MM.1S (cell line): Measurements from ENCODE around the gene MEP1B.
"Not testable (repeated sequence)": the region's sequence is repeated elsewhere in the genome, so short reads cannot be mapped to it uniquely, and the experiment has no call there.

Experiments
- DNase-seq: peaks from one replicate; pipeline ENCODE4 v3.0.0-alpha.2; 2015
- H2AFZ ChIP-seq: fragments of 300-600 bp; sonication (generic); 2 replicates; pipeline ENCODE4 v1.6.0; 2016; ENCODE audit warnings: antibody characterized with exemption, low read length
- H3F3A ChIP-seq: fragments of 300-600 bp; sonication (generic); 2 replicates; pipeline ENCODE4 v1.6.1; 2016; ENCODE audit warnings: mild to moderate bottlenecking, antibody characterized with exemption, low read length, moderate library complexity, mixed read lengths; ENCODE audit not compliant: insufficient read depth
- H3K27ac ChIP-seq: fragments of 300-600 bp; sonication (generic); 2 replicates; pipeline ENCODE4 v1.5.1; 2016; ENCODE audit warnings: mild to moderate bottlenecking, low read length
- H3K27me3 ChIP-seq: fragments of 300-600 bp; sonication (generic); replicated peaks from 2 replicates; pipeline ENCODE4 v1.6.0; 2016; ENCODE audit warnings: low read length; ENCODE audit not compliant: insufficient read depth
- H3K36me3 ChIP-seq: fragments of 300-600 bp; sonication (generic); replicated peaks from 2 replicates; pipeline ENCODE4 v1.6.1; 2016; ENCODE audit warnings: mild to moderate bottlenecking, low read length, mixed read lengths; ENCODE audit not compliant: insufficient read depth
- H3K4me1 ChIP-seq: fragments of 300-600 bp; sonication (generic); 2 replicates; pipeline ENCODE4 v1.6.1; 2016; ENCODE audit warnings: low read length, mixed read lengths
- H3K4me2 ChIP-seq: fragments of 300-600 bp; sonication (generic); 2 replicates; pipeline ENCODE4 v1.6.0; 2016; ENCODE audit warnings: low read depth, low read length
- H3K4me3 ChIP-seq: fragments of 300-600 bp; sonication (generic); 2 replicates; pipeline ENCODE4 v1.5.1; 2016; ENCODE audit warnings: low read length, mixed read lengths
- H3K79me2 ChIP-seq: fragments of 300-600 bp; sonication (generic); 2 replicates; pipeline ENCODE4 v1.6.1; 2016; ENCODE audit warnings: mixed run types, low read length, mixed read lengths
- H3K9ac ChIP-seq: fragments of 300-600 bp; sonication (generic); 2 replicates; pipeline ENCODE4 v1.6.1; 2016; ENCODE audit warnings: low read length, mixed read lengths
- H3K9me2 ChIP-seq: fragments of 300-600 bp; sonication (generic); replicated peaks from 2 replicates; pipeline ENCODE4 v1.6.1; 2016; ENCODE audit warnings: mild to moderate bottlenecking, low read length, mixed read lengths; ENCODE audit not compliant: insufficient read depth
- H3K9me3 ChIP-seq: fragments of 300-600 bp; sonication (generic); replicated peaks from 2 replicates; pipeline ENCODE4 v1.6.1; 2016; ENCODE audit warnings: mild to moderate bottlenecking, low read length, mixed read lengths; ENCODE audit not compliant: insufficient read depth
- H4K20me1 ChIP-seq: fragments of 300-600 bp; sonication (generic); 2 replicates; pipeline ENCODE4 v1.6.1; 2016; ENCODE audit warnings: mild to moderate bottlenecking, low read length, moderate library complexity, mixed read lengths; ENCODE audit not compliant: insufficient read depth
- EZH2 ChIP-seq: fragments of 300-600 bp; sonication (generic); optimal IDR thresholded peaks from 2 replicates; pipeline ENCODE3; 2017; ENCODE audit warnings: low read depth, mild to moderate bottlenecking, antibody characterized with exemption, low read length, mixed read lengths
- EZH2phosphoT487 ChIP-seq: fragments of 300-600 bp; sonication (generic); IDR thresholded peaks from 2 replicates; pipeline ENCODE4 v1.6.1; 2018; ENCODE audit warnings: antibody characterized with exemption, low read length
- TF ChIP-seq, protein P1 (sequence below): fragments of 300-600 bp; sonication (generic); IDR thresholded peaks from 2 replicates; pipeline ENCODE4 v1.5.1; 2016; ENCODE audit warnings: antibody characterized with exemption, low read length, mixed read lengths

MEP1B gene

DNA sequence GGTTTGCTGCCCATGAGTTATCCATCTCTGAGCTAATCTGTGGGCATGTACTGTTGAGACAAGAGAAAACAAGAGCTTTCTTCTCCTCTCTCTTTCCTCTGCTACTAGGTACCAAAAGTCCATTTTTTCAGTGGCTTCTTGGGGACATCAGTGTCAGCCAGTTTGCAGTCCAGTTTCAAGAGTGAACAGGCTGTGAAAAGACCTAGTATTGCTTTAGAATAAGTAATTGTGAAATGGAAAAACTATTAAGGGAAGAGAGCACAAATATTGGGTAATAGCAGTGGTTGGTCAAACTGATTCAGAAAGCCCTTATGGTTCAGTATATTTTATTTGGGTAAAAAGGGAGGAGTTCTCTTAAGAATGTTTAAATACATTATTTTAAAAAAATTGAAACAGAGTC lies 33.0 kb upstream of the MEP1B start:
- H3K27ac ChIP-seq, result no peak overlapping the region
- H3K27me3 ChIP-seq, result no peaks in the 10 kb centered on the region
- TF ChIP-seq EZH2phosphoT487, result no peak
- TF ChIP-seq, protein P1, sequence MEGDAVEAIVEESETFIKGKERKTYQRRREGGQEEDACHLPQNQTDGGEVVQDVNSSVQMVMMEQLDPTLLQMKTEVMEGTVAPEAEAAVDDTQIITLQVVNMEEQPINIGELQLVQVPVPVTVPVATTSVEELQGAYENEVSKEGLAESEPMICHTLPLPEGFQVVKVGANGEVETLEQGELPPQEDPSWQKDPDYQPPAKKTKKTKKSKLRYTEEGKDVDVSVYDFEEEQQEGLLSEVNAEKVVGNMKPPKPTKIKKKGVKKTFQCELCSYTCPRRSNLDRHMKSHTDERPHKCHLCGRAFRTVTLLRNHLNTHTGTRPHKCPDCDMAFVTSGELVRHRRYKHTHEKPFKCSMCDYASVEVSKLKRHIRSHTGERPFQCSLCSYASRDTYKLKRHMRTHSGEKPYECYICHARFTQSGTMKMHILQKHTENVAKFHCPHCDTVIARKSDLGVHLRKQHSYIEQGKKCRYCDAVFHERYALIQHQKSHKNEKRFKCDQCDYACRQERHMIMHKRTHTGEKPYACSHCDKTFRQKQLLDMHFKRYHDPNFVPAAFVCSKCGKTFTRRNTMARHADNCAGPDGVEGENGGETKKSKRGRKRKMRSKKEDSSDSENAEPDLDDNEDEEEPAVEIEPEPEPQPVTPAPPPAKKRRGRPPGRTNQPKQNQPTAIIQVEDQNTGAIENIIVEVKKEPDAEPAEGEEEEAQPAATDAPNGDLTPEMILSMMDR, result no peak
- TF ChIP-seq EZH2, result no peak
- H3K9ac ChIP-seq, result no peak overlapping the region
- H3K4me3 ChIP-seq, result no peak overlapping the region
- no peaks in the 10 kb centered on the region for H3K9me3 ChIP-seq
- H4K20me1 ChIP-seq, result no peaks in the 10 kb centered on the region
- H3K4me1 ChIP-seq, result 0 out of 2 replicates have a peak, but pooled peaks cover 5% of the 10 kb centered on the region
- no peak overlapping the region for H2AFZ ChIP-seq
- no peaks in the 10 kb centered on the region for H3K36me3 ChIP-seq
- DNase-seq, result no peak
- H3K9me2 ChIP-seq, result no peaks in the 10 kb centered on the region
- no peaks in the 10 kb centered on the region for H3F3A ChIP-seq
- H3K79me2 ChIP-seq, result no peaks in the 10 kb centered on the region
- H3K4me2 ChIP-seq, result no peak overlapping the region

GRCh38 chr18:32157580-32157979 lies 32.3 kb upstream of the MEP1B start:
- Histone ChIP-seq H3F3A (no peaks in the 10 kb centered on the region), H3K9ac (no peak overlapping the region), H3K4me3 (no peak overlapping the region), H4K20me1 (no peaks in the 10 kb centered on the region), H3K9me2 (no peaks in the 10 kb centered on the region), H2AFZ (no peak overlapping the region), H3K9me3 (no peaks in the 10 kb centered on the region), H3K79me2 (no peaks in the 10 kb centered on the region), H3K27ac (no peak overlapping the region), H3K36me3 (no peaks in the 10 kb centered on the region), H3K4me2 (peak overlapping the region; percentile 64; the same call in 1 of the 2 replicates), H3K4me1 (0 out of 2 replicates have a peak, but pooled peaks cover 4% of the 10 kb centered on the region), H3K27me3 (no peaks in the 10 kb centered on the region)
- no peak for DNase-seq
- TF ChIP-seq, protein P1, result no peak
- TF ChIP-seq EZH2phosphoT487 (no peak), EZH2 (no peak)

DNA sequence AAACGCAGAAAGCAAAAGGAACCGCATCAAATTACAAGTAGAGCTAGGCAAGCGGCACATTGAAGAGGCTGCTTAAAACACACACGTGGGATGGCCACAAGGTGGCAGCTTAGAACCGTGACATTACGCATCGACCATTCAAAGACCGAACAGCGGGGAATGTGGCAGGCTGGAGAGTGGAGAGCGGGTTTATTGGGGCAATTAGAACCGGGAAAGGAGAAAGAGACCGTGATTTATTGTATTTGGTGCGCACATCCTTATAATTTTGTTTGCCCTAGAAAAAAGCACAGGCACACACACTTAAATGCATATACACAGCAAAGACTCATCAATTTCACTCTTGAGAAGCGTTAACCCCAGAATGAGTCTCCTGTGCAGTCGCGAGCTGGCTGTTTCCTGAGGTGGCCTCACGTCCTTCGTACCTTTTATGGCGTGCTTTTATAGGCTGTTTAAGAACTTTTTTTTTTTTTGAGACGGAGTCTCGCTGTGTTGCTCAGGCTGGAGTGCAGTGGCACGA lies 31.7 kb upstream of the MEP1B start:
- Histone ChIP-seq H3K36me3 (no peaks in the 10 kb centered on the region), H3K4me3 (peak overlapping the region; percentile 31), H3K9me3 (no peaks in the 10 kb centered on the region), H4K20me1 (no peaks in the 10 kb centered on the region), H3K9ac (no peak overlapping the region), H3K27ac (no peak overlapping the region), H2AFZ (peak overlapping the region; percentile 0; the same call in 1 of the 2 replicates), H3K4me2 (peak overlapping the region; percentile 64), H3K4me1 (no peaks in the 10 kb centered on the region), H3F3A (no peaks in the 10 kb centered on the region), H3K27me3 (no peaks in the 10 kb centered on the region), H3K9me2 (no peaks in the 10 kb centered on the region), H3K79me2 (no peaks in the 10 kb centered on the region)
- peak; percentile 81 for DNase-seq
- TF ChIP-seq, protein P1, result peak; percentile 81
- TF ChIP-seq EZH2, result no peak

- not testable (repeated sequence) for H2AFZ ChIP-seq, H3K9me2 ChIP-seq, H4K20me1 ChIP-seq, H3K9ac ChIP-seq, H3K4me3 ChIP-seq, H3F3A ChIP-seq, H3K27me3 ChIP-seq, H3K36me3 ChIP-seq, H3K27ac ChIP-seq, H3K79me2 ChIP-seq, H3K4me1 ChIP-seq, DNase-seq, H3K9me3 ChIP-seq
- peak overlapping the region; percentile 64; the same call in 1 of the 2 replicates for H3K4me2 ChIP-seq
Measured at GRCh38 chr18:32158631-32159030, 31.2 kb upstream of the MEP1B start.
